IPS-18a (cell line): ENCODE measurements around the gene AKR7A3.
"Not testable (repeated sequence)": the region's sequence is repeated elsewhere in the genome, so short reads cannot be mapped to it uniquely, and the experiment has no call there.

ENCODE experiments used
- H3K27ac ChIP-seq: one replicate; pipeline ENCODE4 v1.5.1; 2013; ENCODE audit warnings: low read length
- H3K27me3 ChIP-seq: one replicate; pipeline ENCODE4 v1.6.1; 2013; ENCODE audit warnings: mild to moderate bottlenecking, low read length; ENCODE audit not compliant: control insufficient read depth, insufficient read depth
- H3K36me3 ChIP-seq: one replicate; pipeline ENCODE4 v1.6.1; 2013; ENCODE audit warnings: low read depth, low read length; ENCODE audit not compliant: control insufficient read depth
- H3K4me1 ChIP-seq: one replicate; pipeline ENCODE4 v1.6.1; 2013; ENCODE audit warnings: low read depth, low read length; ENCODE audit not compliant: control insufficient read depth
- H3K4me3 ChIP-seq: one replicate; pipeline ENCODE4 v1.5.1; 2013; ENCODE audit warnings: low read length
- H3K9ac ChIP-seq: one replicate; pipeline ENCODE4 v1.6.1; 2013; ENCODE audit warnings: mild to moderate bottlenecking, low read length, moderate library complexity
- H3K9me3 ChIP-seq: one replicate; pipeline ENCODE4 v1.6.1; 2013; ENCODE audit warnings: low read depth, low read length; ENCODE audit not compliant: control insufficient read depth

The AKR7A3 gene

GRCh38 chr1:19283891-19284290 is 4.7 kb downstream of the AKR7A3 start:
- Histone ChIP-seq H3K9ac (no peak overlapping the region), H3K27me3 (peaks cover 17% of the 10 kb centered on the region), H3K27ac (no peak overlapping the region)

GRCh38 chr1:19274636-19275035 is 13.9 kb downstream of the AKR7A3 start:
- Histone ChIP-seq H3K4me3 (no peak overlapping the region), H3K4me1 (no peaks in the 10 kb centered on the region), H3K36me3 (no peaks in the 10 kb centered on the region), H3K9ac (no peak overlapping the region), H3K27me3 (no peaks in the 10 kb centered on the region), H3K27ac (no peak overlapping the region), H3K9me3 (no peaks in the 10 kb centered on the region)

More at GRCh38 chr1:19283891-19284290, 4.7 kb downstream of the AKR7A3 start:
- Histone ChIP-seq H3K4me3 (no peak overlapping the region), H3K9me3 (no peaks in the 10 kb centered on the region), H3K36me3 (no peaks in the 10 kb centered on the region), H3K4me1 (no peaks in the 10 kb centered on the region)

GRCh38 chr1:19273844-19274531 is 14.6 kb downstream of the AKR7A3 start:
- not testable (repeated sequence) for H3K27me3 ChIP-seq, H3K27ac ChIP-seq, H3K9ac ChIP-seq, H3K4me3 ChIP-seq, H3K4me1 ChIP-seq, H3K9me3 ChIP-seq, H3K36me3 ChIP-seq

GRCh38 chr1:19273106-19273843 is 15.3 kb downstream of the AKR7A3 start:
- Histone ChIP-seq H3K9me3 (no peaks in the 10 kb centered on the region), H3K27ac (no peak overlapping the region), H3K4me1 (no peaks in the 10 kb centered on the region), H3K9ac (no peak overlapping the region), H3K4me3 (no peak overlapping the region), H3K36me3 (no peaks in the 10 kb centered on the region), H3K27me3 (no peaks in the 10 kb centered on the region)

GRCh38 chr1:19272064-19272463 is 16.5 kb downstream of the AKR7A3 start:
- Histone ChIP-seq H3K9ac (no peak overlapping the region), H3K27ac (no peak overlapping the region), H3K36me3 (no peaks in the 10 kb centered on the region), H3K4me3 (no peak overlapping the region), H3K4me1 (no peaks in the 10 kb centered on the region), H3K9me3 (no peaks in the 10 kb centered on the region), H3K27me3 (no peaks in the 10 kb centered on the region)

- H3K27me3 ChIP-seq, H3K4me1 ChIP-seq, H3K9ac ChIP-seq, H3K27ac ChIP-seq, H3K9me3 ChIP-seq, H3K4me3 ChIP-seq, H3K36me3 ChIP-seq: not testable (repeated sequence)
Measured at GRCh38 chr1:19270343-19270730, 18.2 kb downstream of the AKR7A3 start.

- not testable (repeated sequence) for H3K36me3 ChIP-seq
Measured at GRCh38 chr1:19269427-19270342, 18.9 kb downstream of the AKR7A3 start.

GRCh38 chr1:19268445-19268844 is 20.1 kb downstream of the AKR7A3 start:
- no peak overlapping the region for H3K9ac ChIP-seq
- no peak overlapping the region for H3K4me3 ChIP-seq
- H3K27me3 ChIP-seq: no peaks in the 10 kb centered on the region
- no peaks in the 10 kb centered on the region for H3K9me3 ChIP-seq
- no peaks in the 10 kb centered on the region for H3K4me1 ChIP-seq
- H3K36me3 ChIP-seq: no peaks in the 10 kb centered on the region
- no peak overlapping the region for H3K27ac ChIP-seq

More at GRCh38 chr1:19269427-19270342, 18.9 kb downstream of the AKR7A3 start:
- H3K9ac ChIP-seq, H3K27ac ChIP-seq, H3K4me1 ChIP-seq, H3K9me3 ChIP-seq, H3K27me3 ChIP-seq, H3K4me3 ChIP-seq: not testable (repeated sequence)

- H3K27ac ChIP-seq: no peak overlapping the region
- H3K27me3 ChIP-seq: no peaks in the 10 kb centered on the region
- no peak overlapping the region for H3K9ac ChIP-seq
- H3K9me3 ChIP-seq: no peaks in the 10 kb centered on the region
- H3K4me3 ChIP-seq: no peak overlapping the region
- H3K36me3 ChIP-seq: peaks cover 32% of the 10 kb centered on the region
- H3K4me1 ChIP-seq: no peaks in the 10 kb centered on the region
Measured at GRCh38 chr1:19262744-19263143, 25.8 kb downstream of the AKR7A3 start.

GRCh38 chr1:19262047-19262446 is 26.5 kb downstream of the AKR7A3 start:
- H3K36me3 ChIP-seq: peaks cover 39% of the 10 kb centered on the region
- H3K4me1 ChIP-seq: no peaks in the 10 kb centered on the region
- H3K27ac ChIP-seq: no peak overlapping the region
- H3K27me3 ChIP-seq: no peaks in the 10 kb centered on the region
- H3K4me3 ChIP-seq: no peak overlapping the region
- H3K9me3 ChIP-seq: no peaks in the 10 kb centered on the region
- H3K9ac ChIP-seq: no peak overlapping the region
